SH-SY5Y (cell line): Measurements from ENCODE around the gene MYPN.

Experiments
- GATA2 ChIP-seq: IDR thresholded peaks from 2 replicates; pipeline ENCODE4 v1.6.1; 2011; ENCODE audit warnings: mild to moderate bottlenecking, low read depth, low read length
- GATA3 ChIP-seq: IDR thresholded peaks from 2 replicates; pipeline ENCODE4 v1.6.1; 2011; ENCODE audit warnings: low read depth, mild to moderate bottlenecking, low read length, moderate library complexity

GRCh38 chr10:68105820-68106219 lies 3.5 kb upstream of the MYPN start:
- no peak for TF ChIP-seq GATA3
- no peak for TF ChIP-seq GATA2
